SK-N-SH (cell line): ENCODE results near the gene ATP8A2.

Experiments used
- EZH2phosphoT487 ChIP-seq: fragments of 200-600 bp; sonication (generic); IDR thresholded peaks from 2 replicates; pipeline ENCODE4 v1.6.1; 2017; ENCODE audit warnings: low read depth, mixed run types, mild to moderate bottlenecking, antibody characterized with exemption, moderate library complexity, borderline replicate concordance
- GABPA ChIP-seq: IDR thresholded peaks from 2 replicates; pipeline ENCODE4 v1.4.0; 2012; ENCODE audit warnings: low read depth, mild to moderate bottlenecking
- JUND ChIP-seq: IDR thresholded peaks from 2 replicates; pipeline ENCODE4 v1.4.0; 2012
- RCOR1 ChIP-seq: fragments of 150-350 bp; IDR thresholded peaks from 2 replicates; pipeline ENCODE4 v1.6.1; 2017; ENCODE audit warnings: antibody characterized with exemption, low read length
- SIN3A ChIP-seq: IDR thresholded peaks from 2 replicates; pipeline ENCODE4 v1.6.1; 2012; ENCODE audit warnings: low read depth, mild to moderate bottlenecking, low read length, moderate library complexity, borderline replicate concordance
- SMC3 ChIP-seq: IDR thresholded peaks from 2 replicates; pipeline ENCODE4 v1.6.1; 2012; ENCODE audit warnings: low read depth, low read length, improper control_type of control experiment
- TCF12 ChIP-seq: IDR thresholded peaks from 2 replicates; pipeline ENCODE4 v1.4.0; 2012
- TF ChIP-seq, protein P1 (sequence below): IDR thresholded peaks from 2 replicates; pipeline ENCODE4; 2012
- TF ChIP-seq, protein P2 (sequence below): fragments of 200-600 bp; sonication (generic); IDR thresholded peaks from 2 replicates; pipeline ENCODE4 v1.6.1; 2017; ENCODE audit warnings: antibody characterized with exemption, mild to moderate bottlenecking, moderate library complexity

GRCh38 chr13:25923217-25924085 lies 551.7 kb downstream of the ATP8A2 start:
- TF ChIP-seq, protein P1, sequence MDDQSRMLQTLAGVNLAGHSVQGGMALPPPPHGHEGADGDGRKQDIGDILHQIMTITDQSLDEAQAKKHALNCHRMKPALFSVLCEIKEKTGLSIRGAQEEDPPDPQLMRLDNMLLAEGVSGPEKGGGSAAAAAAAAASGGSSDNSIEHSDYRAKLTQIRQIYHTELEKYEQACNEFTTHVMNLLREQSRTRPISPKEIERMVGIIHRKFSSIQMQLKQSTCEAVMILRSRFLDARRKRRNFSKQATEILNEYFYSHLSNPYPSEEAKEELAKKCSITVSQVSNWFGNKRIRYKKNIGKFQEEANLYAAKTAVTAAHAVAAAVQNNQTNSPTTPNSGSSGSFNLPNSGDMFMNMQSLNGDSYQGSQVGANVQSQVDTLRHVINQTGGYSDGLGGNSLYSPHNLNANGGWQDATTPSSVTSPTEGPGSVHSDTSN: no peak
- no peak for TF ChIP-seq JUND
- no peak for TF ChIP-seq GABPA
- TF ChIP-seq SMC3: no peak
- TF ChIP-seq, protein P2, sequence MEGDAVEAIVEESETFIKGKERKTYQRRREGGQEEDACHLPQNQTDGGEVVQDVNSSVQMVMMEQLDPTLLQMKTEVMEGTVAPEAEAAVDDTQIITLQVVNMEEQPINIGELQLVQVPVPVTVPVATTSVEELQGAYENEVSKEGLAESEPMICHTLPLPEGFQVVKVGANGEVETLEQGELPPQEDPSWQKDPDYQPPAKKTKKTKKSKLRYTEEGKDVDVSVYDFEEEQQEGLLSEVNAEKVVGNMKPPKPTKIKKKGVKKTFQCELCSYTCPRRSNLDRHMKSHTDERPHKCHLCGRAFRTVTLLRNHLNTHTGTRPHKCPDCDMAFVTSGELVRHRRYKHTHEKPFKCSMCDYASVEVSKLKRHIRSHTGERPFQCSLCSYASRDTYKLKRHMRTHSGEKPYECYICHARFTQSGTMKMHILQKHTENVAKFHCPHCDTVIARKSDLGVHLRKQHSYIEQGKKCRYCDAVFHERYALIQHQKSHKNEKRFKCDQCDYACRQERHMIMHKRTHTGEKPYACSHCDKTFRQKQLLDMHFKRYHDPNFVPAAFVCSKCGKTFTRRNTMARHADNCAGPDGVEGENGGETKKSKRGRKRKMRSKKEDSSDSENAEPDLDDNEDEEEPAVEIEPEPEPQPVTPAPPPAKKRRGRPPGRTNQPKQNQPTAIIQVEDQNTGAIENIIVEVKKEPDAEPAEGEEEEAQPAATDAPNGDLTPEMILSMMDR: no peak
- TF ChIP-seq EZH2phosphoT487: no peak
- TF ChIP-seq TCF12: no peak
- no peak for TF ChIP-seq RCOR1
- no peak for TF ChIP-seq SIN3A
